ENCODE results near the gene COL1A1. TPM values are rescaled to one million over a fixed set of nuclear protein-coding genes. Genes with fewer than 3 reads are reported as not detected.

The COL1A1 gene
- polyA plus RNA-seq, 1 experiment: 1,356 TPM

GRCh38 chr17:50163843-50164696, 37.4 kb downstream of the COL1A1 start:
- POLR2A ChIA-PET: no interaction called here

GRCh38 chr17:50162466-50163254, 38.8 kb downstream of the COL1A1 start:
- Histone ChIP-seq H3K4me3 (ENCODE audit: low read depth, low read length) (no peak overlapping the region), H3K27ac (ENCODE audit: low read depth, low read length) (no peak overlapping the region), H3K27me3 (ENCODE audit: control insufficient read depth, insufficient read depth, low read length) (no peaks in the 10 kb centered on the region), H3K9me3 (ENCODE audit: control insufficient read depth, insufficient read depth, low read length) (no peaks in the 10 kb centered on the region)
- CTCF ChIA-PET: interaction anchor here (0.6 to 2.8 kb wide), 31 partner anchors 10 to 313 kb away, joined by 3 to 37 read pairs (median 7); partner anchors contain the start of genes COL1A1 and PDK2
- POLR2A ChIA-PET: interaction anchor here (0.7 to 2.6 kb wide), 3 partner anchors 10 to 40 kb away, joined by 4 to 12 read pairs (median 4); partner anchors contain the start of gene COL1A1
- TF ChIP-seq CTCF (IDR thresholded peaks at IDR 0.05; ENCODE audit: low read depth, low read length): no peak
- no peak for DNase-seq (ENCODE audit: low read depth, low spot score)

More at GRCh38 chr17:50163843-50164696, 37.4 kb downstream of the COL1A1 start:
- no peak overlapping the region for H3K27ac ChIP-seq (ENCODE audit: low read depth, low read length)
- no peaks in the 10 kb centered on the region for H3K9me3 ChIP-seq (ENCODE audit: control insufficient read depth, insufficient read depth, low read length)
- DNase-seq (ENCODE audit: low read depth, low spot score): no peak
- H3K4me3 ChIP-seq (ENCODE audit: low read depth, low read length): no peak overlapping the region
- CTCF ChIA-PET: interaction anchor here (0.6 to 1.1 kb wide), 2 partner anchors 12 to 70 kb away, joined by 3 to 5 read pairs; no protein-coding TSS in a partner anchor
- H3K27me3 ChIP-seq (ENCODE audit: control insufficient read depth, insufficient read depth, low read length): no peaks in the 10 kb centered on the region
- no peak for TF ChIP-seq CTCF (IDR thresholded peaks at IDR 0.05; ENCODE audit: low read depth, low read length)

GRCh38 chr17:50161911-50162288, 39.5 kb downstream of the COL1A1 start:
- Histone ChIP-seq H3K27ac (ENCODE audit: low read depth, low read length) (no peak overlapping the region), H3K4me3 (ENCODE audit: low read depth, low read length) (no peak overlapping the region), H3K9me3 (ENCODE audit: control insufficient read depth, insufficient read depth, low read length) (no peaks in the 10 kb centered on the region), H3K27me3 (ENCODE audit: control insufficient read depth, insufficient read depth, low read length) (no peaks in the 10 kb centered on the region)
- ChIA-PET CTCF (interaction anchor here (0.5 to 2.8 kb wide), 38 partner anchors 8 to 313 kb away, joined by 3 to 37 read pairs (median 5); partner anchors contain the start of genes COL1A1 and PDK2), POLR2A (interaction anchor here (0.7 to 2.6 kb wide), 4 partner anchors 10 to 40 kb away, joined by 4 to 12 read pairs (median 4); partner anchors contain the start of gene COL1A1)
- DNase-seq (ENCODE audit: low read depth, low spot score): no peak
- no peak for TF ChIP-seq CTCF (IDR thresholded peaks at IDR 0.05; ENCODE audit: low read depth, low read length)

GRCh38 chr17:50161023-50161910, 40.2 kb downstream of the COL1A1 start:
- TF ChIP-seq CTCF (IDR thresholded peaks at IDR 0.05; ENCODE audit: low read depth, low read length): peak; percentile 84
- DNase-seq (ENCODE audit: low read depth, low spot score): peak; percentile 83
- Histone ChIP-seq H3K4me3 (ENCODE audit: low read depth, low read length) (peak overlapping the region; percentile 73), H3K27me3 (ENCODE audit: control insufficient read depth, insufficient read depth, low read length) (no peaks in the 10 kb centered on the region), H3K9me3 (ENCODE audit: control insufficient read depth, insufficient read depth, low read length) (no peaks in the 10 kb centered on the region), H3K27ac (ENCODE audit: low read depth, low read length) (peak overlapping the region; percentile 57)
- CTCF ChIA-PET: interaction anchor here (0.5 to 2.8 kb wide), 44 partner anchors 8 to 208 kb away, joined by 3 to 37 read pairs (median 4); partner anchors contain the start of genes COL1A1, PDK2 and TMEM92
- POLR2A ChIA-PET: interaction anchor here (1.1 to 2.6 kb wide), 4 partner anchors 8 to 38 kb away, joined by 4 to 12 read pairs (median 4); no protein-coding TSS in a partner anchor

Measured in AG04450 (cell line).